Measurements from ENCODE around the gene THSD4.

Gene THSD4

GRCh38 chr15:71698742-71699141 is 583.5 kb downstream of the THSD4 start:
- in situ Hi-C loops (cut with HindIII; ENCODE audit: low sequenced_read_pairs) = no loop called here
- TF ChIP-seq CTCF (IDR thresholded peaks at IDR 0.05; ENCODE audit: low read depth, low read length) = no peak
- DNase-seq (ENCODE audit: low read depth, low spot score) = no peak

DNA sequence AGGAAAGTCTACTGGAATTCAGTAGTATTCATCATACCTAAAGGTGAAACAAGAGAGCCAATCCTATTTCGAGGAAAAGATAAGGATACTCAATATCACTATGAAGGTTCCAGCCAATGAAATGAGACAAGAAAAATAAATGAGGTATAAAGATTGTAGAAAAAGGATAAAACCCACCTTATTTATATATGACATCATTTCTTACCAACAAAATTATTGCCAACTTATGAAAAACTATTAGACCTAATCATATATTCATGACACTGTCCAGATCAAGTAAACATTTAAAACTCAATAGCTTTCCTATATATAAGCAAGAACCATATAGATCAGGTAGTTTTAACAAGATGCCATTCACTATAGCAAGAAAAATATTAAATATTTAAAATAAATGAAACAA is 584.7 kb downstream of the THSD4 start:
- in situ Hi-C loops (cut with HindIII; ENCODE audit: low sequenced_read_pairs) = no loop called here
- H3K4me3 ChIP-seq (ENCODE audit: low read depth, low read length) = no peak overlapping the region
- DNase-seq (ENCODE audit: low read depth, low spot score) = no peak
- TF ChIP-seq CTCF (IDR thresholded peaks at IDR 0.05; ENCODE audit: low read depth, low read length) = no peak

More at GRCh38 chr15:71698742-71699141, 583.5 kb downstream of the THSD4 start:
- no peak overlapping the region for H3K4me3 ChIP-seq (ENCODE audit: low read depth, low read length)

GRCh38 chr15:71701808-71702207 is 586.5 kb downstream of the THSD4 start:
- H3K4me3 ChIP-seq (ENCODE audit: low read depth, low read length) = no peak overlapping the region
- DNase-seq (ENCODE audit: low read depth, low spot score) = no peak
- in situ Hi-C loops (cut with HindIII; ENCODE audit: low sequenced_read_pairs) = no loop called here
- no peak for TF ChIP-seq CTCF (IDR thresholded peaks at IDR 0.05; ENCODE audit: low read depth, low read length)

GRCh38 chr15:71702496-71702895 is 587.2 kb downstream of the THSD4 start:
- in situ Hi-C loops (cut with HindIII; ENCODE audit: low sequenced_read_pairs) = no loop called here
- no peak for DNase-seq (ENCODE audit: low read depth, low spot score)
- TF ChIP-seq CTCF (IDR thresholded peaks at IDR 0.05; ENCODE audit: low read depth, low read length) = no peak
- no peak overlapping the region for H3K4me3 ChIP-seq (ENCODE audit: low read depth, low read length)

DNA sequence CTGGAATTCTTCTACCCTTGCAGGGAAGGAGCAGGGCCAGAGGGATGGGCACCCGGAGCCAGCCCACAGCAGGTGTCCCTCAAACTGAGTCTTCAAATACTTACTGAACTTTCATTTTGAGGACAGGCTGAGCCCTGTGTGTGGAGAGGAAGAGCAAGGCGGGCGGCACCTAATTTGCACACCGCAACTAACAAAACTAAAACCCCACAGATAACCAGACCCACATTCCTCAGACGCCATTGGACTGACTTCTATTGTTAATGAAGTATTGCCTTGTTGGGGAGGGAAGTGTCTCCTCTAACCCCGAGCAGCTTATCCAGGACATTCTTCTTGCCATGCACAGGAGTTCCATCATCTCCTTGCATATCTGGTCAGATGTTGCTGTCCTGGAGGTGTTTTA is 589.9 kb downstream of the THSD4 start:
- DNase-seq (ENCODE audit: low read depth, low spot score) = peak; percentile 24
- no peak for TF ChIP-seq CTCF (IDR thresholded peaks at IDR 0.05; ENCODE audit: low read depth, low read length)
- no peak overlapping the region for H3K4me3 ChIP-seq (ENCODE audit: low read depth, low read length)
- in situ Hi-C loops (cut with HindIII; ENCODE audit: low sequenced_read_pairs) = no loop called here

- in situ Hi-C loops (cut with HindIII; ENCODE audit: low sequenced_read_pairs) = no loop called here
- no peak overlapping the region for H3K4me3 ChIP-seq (ENCODE audit: low read depth, low read length)
These were observed 591.4 kb downstream of the THSD4 start for GRCh38 chr15:71706461-71707229.

More at GRCh38 chr15:71706461-71707229, 591.4 kb downstream of the THSD4 start:
- DNase-seq (ENCODE audit: low read depth, low spot score) = no peak
- TF ChIP-seq CTCF (IDR thresholded peaks at IDR 0.05; ENCODE audit: low read depth, low read length) = no peak
